HK-2 (cell line): ENCODE data around the gene BRMS1.

Experiments used
- DNase-seq: peaks from one replicate; pipeline ENCODE4 v3.0.0-alpha.2; 2018; ENCODE audit not compliant: unreplicated experiment

BRMS1 gene

DNA sequence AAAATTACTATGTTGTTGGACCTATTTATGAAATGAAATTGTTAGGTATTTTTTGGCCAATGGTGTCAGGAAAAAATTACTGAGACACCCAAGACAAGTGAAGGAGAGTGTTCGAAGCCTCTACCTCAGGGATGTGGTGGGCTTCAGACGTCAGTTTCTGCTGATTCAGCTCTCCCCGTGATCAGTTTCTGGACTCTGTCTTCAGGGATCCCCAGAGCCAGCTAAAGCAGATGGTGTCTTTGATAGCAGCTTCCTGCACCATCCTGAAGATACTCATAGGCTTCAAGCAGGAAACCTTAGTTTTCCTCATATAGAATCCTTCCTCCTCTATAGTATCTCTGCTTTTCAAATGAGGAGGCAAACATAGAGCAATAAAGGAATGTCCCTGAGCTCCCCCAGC lies 35.4 kb downstream of the BRMS1 start:
- no peak for DNase-seq

DNA sequence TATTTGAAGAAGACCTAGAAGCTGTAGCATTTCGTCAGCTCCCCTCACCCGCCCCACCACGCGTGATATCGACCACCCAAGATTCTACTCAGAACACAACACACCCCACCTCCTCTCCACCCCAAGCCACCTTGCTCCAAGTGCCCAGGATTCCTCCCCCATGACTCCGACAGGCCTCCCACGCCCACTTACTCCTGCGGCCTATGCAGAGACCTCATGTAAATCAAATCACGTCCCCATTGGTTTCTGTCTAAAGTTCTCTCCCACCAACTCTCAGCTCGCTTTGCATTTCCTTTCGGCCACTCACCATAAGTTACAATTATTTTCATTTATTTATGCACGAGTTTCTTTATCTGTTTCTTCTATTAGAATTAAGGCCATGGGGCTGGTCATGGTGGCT lies 42.2 kb downstream of the BRMS1 start:
- no peak for DNase-seq

GRCh38 chr11:66299186-66299585 lies 45.7 kb downstream of the BRMS1 start:
- no peak for DNase-seq

DNA sequence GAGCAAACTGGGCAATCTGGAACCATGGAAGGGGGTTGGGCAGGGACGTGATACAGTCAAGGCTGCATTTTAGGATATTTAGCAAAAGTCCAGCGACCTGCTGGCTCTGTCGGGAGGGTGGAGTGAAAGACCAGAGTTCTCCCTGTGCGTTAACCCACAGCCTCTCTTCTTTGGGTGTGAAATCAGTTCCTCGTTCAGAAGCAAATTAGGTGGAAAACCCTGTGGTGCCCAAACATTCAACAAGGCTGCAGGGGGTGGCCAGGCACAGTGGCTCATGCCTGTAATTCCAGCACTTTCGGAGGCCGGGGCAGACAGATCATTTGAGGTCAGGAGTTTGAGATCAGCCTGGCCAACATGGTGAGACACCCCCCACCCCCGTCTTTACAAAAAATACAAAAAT lies 47.3 kb downstream of the BRMS1 start:
- no peak for DNase-seq

- no peak for DNase-seq
Measured at GRCh38 chr11:66294626-66295620, 50.0 kb downstream of the BRMS1 start.

- no peak for DNase-seq
Measured at GRCh38 chr11:66293777-66294625, 50.9 kb downstream of the BRMS1 start.

DNA sequence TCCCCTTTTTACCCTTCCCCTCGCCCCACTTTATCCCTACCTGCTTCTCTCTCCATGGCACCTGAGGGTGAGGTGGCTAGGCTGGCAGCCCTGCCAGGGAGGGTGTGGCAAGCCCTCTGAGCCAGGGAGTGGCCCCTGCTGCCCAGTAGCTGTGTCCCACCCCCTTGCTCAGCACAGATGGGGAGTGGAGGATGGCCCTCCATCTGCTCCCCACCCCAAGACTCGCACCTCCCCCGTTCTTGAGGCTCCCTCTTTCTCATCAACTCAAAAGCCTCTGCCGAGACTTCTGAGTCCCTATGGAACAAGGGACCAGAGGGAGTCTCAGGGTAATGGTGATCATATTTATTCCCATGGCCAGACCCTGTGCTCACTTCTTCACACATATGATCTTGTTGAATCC lies 51.6 kb downstream of the BRMS1 start:
- no peak for DNase-seq

GRCh38 chr11:66292543-66293332 lies 52.2 kb downstream of the BRMS1 start:
- no peak for DNase-seq

DNA sequence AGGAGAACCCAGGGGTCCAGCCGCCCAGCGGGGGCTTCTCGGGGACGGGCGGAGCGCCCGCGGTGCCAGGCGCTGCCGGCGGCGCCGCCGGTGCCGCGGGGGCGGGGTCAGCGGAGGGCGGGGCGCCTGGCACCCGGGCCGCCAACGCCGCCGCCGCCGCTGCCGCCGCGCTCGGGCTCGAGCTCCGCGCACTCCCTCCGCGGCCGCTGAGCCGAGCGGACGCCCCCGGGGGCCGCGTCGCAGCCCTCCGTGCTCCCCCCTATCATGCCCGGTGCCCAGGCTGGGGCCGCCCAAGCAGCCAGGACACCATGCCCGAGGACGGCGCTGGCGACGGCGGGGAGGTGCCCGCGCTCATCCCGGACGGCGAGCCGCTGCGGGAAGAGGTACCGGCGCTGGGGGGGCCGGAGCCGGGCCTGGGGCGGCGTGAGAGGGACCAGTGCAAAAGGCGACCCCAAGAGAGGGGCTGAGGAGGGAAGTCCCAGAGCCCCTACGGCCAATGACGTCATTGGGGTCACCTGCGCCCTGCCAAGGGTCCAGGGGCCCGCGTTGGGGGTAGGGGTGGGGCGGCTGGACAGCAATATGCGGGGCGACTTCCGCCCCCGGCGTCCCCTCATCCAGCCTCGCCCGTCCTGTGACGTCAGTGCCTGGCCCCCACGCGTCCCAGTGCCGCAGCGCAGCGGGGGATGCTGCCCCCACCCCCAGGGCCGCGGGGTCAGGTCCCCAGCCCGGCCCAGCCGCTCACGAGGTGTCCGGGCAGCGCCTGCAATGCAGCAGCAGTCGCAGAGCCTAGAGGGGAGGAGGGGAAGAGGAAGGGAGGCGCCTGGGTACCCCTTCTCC lies 53.0 kb downstream of the BRMS1 start, which contains the start of gene TMEM151A:
Gene TMEM151A, plus strand, starts transcription at position 189 of the 837 bp plus-strand sequence. Its CDS starts 120 bp downstream, at position 309.
- no peak for DNase-seq

GRCh38 chr11:66291303-66291705 lies 53.6 kb downstream of the BRMS1 start:
- DNase-seq = no peak

GRCh38 chr11:66290330-66290621 lies 54.6 kb downstream of the BRMS1 start:
- no peak for DNase-seq

GRCh38 chr11:66289548-66290329 lies 55.2 kb downstream of the BRMS1 start:
- DNase-seq = no peak

GRCh38 chr11:66288671-66289547 lies 56.0 kb downstream of the BRMS1 start, which contains the start of gene YIF1A:
TSS of gene YIF1A (minus strand) at chr11:66289143. CDS start at chr11:66288985, 158 bp downstream.
- peak; percentile 96 for DNase-seq

- DNase-seq = no peak
Measured at GRCh38 chr11:66287889-66288670, 56.8 kb downstream of the BRMS1 start.
